NCI-H774 (cell line): ENCODE results near the gene RBBP7.

Experiments
- DNase-seq: peaks from one replicate; lab custom pipeline; 2025; lab: John Stamatoyannopoulos, UW

RBBP7 gene

DNA sequence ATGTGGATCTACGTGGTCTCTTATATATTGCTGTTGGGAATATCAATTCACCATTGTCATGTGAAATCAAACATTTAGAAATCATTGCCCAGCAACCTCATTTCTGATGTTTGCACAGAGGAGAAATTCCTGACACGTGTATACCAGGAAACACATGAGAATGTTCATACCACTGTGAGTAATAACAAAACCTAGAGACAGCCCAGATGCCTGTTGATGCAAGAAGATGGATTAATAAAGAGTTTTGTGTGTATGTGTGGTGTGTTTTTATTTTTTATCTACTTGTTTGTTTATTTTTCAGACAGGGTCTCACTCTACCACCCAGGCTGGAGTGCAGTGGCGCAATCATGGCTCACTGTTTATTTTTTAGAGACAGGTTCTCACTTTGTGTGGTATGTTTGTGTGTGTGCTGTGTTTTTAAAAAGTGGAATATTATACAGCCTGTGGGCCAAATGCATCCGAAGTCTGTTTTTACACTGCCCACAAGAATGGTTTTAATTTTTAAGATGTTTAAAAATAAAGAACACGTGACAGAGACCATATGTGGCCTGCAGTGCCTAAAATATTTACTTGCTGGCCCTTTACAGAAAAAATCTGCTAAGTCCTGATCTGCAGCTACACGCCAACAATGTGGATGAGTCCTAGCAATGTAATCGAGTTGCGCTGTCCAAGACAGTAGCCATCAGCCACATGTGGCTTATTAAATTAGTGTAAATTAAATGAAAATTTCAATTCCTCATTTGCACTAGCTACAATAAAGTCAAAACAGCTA is 44.7 kb downstream of the RBBP7 start:
- no peak for DNase-seq

DNA sequence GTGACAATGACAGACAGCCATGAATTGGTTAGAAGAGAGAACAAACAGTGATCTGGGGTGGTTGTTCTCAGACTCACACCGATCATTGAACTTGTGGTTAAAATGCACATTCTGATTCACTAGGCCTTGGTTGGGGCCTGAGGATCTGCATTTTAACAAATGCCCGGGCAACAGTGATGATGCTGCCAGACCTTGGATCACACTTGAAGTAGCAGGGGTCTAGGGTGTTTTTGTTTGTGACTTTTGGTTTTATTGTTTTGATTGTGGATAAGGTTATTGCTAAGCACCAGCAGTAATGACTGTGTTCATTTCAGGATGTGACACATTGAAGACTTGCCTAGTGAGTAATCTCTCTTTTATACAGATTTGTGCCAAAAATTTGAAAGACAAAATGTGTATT is 47.4 kb downstream of the RBBP7 start:
- DNase-seq: no peak

- DNase-seq: no peak
These were observed 50.5 kb downstream of the RBBP7 start for GRCh38 chrX:16819634-16820033.

DNA sequence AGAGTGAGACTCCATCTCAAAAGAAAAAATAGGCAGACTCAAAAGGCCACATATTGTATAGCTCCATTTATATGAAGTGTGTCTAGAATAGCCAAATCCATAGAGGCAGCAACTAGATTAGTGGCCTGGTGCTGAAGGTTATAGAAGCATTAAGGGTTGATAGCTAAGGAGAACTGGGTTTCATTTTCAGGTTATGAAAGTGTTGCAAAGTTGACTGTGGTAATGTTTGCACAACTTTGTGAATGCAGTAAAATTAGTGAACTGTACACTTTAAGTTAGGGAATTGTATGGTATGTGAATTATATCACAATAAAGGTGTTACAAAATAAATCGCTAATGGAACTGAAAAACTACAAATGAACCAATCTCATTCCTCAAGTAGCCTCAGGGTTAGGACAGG is 55.6 kb downstream of the RBBP7 start:
- no peak for DNase-seq

- no peak for DNase-seq
These were observed 62.1 kb downstream of the RBBP7 start for GRCh38 chrX:16807976-16808542.

DNA sequence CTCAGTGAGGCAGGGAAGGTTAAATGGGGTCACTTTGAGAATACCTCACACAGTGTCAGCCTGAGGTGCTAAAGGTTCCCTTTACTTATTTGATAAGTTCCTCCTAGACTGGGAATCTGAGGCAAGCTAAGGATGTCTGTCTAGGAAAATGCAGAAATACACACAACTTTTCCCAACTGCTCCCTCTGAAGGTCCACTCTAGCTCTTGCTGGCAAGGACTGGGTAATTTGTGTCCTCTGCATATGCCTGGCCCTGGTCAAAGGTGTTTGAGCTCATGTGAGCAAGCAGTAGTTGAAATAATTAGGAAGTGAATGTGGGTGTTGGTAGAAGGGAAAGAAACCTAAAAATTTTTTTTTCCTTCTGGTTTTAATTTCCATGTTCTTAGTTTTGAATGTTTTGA is 62.6 kb downstream of the RBBP7 start:
- no peak for DNase-seq

DNA sequence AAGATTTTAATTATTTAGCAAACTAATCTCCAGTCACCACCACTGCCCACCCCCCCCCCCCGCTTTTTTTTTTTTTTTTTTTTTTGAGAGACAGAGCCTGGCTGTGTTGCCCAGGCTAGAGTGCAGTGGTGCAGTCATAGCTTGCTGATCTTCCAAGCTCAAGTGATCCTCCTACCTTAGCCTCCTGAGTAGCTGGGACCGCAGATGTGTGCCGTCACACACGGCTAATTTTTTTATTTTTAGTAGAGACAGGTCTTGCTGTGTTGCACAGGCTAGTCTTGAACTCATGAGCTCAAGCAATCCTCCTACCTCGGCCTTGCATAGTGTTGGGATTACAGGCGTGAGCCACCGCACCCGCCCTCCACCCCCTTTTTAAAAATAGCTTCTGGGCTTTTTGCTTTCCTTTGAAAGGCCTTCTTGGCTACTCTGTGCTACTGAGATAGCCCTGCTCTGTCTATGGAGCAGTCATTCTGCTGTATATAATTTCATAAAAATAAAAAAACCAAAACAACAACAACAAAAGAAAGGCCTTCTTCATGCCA is 65.2 kb downstream of the RBBP7 start:
- no peak for DNase-seq

GRCh38 chrX:16797841-16798240 is 72.3 kb downstream of the RBBP7 start:
- DNase-seq: no peak

DNA sequence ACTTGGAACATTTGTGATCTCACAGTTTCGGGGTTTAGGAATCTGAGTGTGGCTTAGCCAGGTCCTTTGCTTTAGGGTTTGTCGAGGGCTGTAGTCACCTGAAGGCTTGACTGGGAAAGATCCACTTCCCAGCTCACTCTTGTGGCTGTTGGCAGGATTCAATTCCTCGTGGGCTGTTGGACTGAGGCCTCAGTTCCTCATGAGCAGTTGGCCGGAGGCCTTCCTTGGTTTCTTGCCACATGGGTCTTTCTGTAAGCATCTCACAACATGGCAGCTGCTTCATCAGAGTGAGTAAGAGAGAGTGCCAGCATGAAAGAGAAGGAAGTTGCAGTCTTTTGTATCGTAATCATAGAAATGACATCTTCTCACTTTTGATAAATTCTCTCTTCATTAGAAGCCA is 72.8 kb downstream of the RBBP7 start:
- no peak for DNase-seq

GRCh38 chrX:16796298-16796697 is 73.9 kb downstream of the RBBP7 start:
- DNase-seq: no peak
